ENCODE data around the gene PITX1.

Gene PITX1

DNA sequence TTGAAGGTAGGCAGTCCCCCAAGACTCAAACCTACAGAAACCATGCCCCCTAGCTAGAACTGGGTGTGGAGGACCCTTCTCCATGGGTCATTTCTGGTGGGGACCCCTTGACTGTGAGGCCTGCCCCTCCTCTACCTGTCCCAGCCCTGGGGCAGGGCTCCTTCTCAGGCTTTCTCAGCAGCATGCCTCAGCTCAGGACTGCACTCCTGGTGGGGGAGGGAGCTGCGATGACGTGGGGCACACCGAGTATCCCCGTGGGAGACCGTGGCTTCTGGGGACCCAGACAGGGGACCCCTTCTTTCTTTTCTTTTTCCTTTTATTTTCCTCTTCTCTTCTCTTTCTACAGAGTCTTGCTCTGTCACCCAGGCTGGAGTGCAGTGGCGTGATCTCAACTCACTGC is 27.0 kb upstream of the PITX1 start:
- no peak for DNase-seq

DNA sequence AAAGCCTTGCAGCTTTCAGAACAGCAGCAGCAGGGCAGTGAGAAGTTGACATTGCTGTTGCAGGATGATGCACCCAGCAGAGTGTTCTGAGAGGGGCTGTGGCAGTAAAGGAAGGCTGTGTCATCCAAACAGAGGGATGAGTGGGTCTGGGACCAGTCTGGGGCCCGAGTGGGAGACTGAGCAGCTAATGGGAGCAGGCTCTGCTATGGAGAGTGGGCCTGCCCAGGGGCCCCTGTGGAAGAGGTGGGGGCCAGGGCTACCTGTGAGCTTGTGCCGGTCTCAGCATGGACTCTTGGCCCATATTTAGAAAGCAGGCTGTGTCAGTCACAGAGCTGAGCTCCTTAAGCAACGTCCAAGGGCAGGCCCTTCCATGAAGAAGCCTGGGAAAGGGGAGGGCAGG is 26.0 kb upstream of the PITX1 start:
- no peak for DNase-seq

- no peak for DNase-seq
Observed at GRCh38 chr5:135059000-135059923, 25.2 kb upstream of the PITX1 start.

GRCh38 chr5:135058331-135058732 is 24.3 kb upstream of the PITX1 start:
- no peak for DNase-seq

DNA sequence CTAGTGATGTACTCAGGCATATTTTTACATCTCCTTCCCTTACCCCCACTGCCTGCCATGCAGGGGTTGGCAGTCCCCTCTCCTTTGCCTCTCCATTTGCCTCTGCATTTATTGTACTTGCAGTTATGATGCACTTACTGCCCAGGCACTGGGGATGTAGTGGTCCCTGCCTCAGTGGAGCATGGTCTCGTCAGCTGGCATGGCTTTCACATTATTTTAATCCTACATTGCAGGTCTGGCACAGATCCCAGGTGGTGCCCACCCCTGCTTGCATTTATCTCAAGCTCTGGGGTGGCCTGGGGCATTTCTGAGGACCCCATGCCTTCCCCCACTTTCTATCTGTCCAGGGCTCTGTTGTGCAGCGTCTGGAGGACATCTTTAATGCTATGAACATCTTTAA is 23.2 kb upstream of the PITX1 start:
- no peak for DNase-seq

DNA sequence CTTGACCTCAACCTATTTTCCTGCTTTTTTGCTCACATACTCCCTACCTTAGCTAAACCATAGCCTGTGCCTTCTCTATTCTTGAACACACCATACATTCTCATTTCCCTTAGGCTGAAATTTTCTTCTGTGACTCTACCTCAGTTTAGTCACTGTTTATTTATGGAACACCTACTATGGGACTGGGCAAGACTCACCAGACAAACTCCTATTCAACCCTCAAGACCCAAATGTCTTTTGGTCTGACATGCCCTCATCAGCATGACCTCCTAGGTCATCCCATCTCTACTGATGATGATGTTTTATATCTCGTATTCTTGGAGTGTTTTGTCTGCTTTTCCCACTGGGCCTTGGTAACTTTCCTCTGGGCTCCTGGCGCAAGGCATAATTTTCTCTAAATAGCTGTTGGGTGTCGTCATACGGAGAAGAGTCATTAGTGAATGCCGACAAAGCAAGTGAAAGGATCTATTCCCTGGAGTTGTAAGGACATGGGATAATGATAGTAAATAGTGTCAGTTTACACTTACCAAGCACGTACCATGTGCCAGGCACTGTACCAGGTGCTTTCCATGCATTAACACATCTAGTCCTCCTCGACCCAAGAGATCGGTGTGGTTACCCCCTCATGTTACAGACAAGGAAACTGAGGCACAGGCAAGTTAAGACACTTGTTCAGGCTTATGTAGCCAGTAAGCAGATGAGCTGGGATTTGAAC is 22.4 kb upstream of the PITX1 start:
- DNase-seq = no peak

- DNase-seq = no peak
Observed at GRCh38 chr5:135055396-135055795, 21.4 kb upstream of the PITX1 start.

DNA sequence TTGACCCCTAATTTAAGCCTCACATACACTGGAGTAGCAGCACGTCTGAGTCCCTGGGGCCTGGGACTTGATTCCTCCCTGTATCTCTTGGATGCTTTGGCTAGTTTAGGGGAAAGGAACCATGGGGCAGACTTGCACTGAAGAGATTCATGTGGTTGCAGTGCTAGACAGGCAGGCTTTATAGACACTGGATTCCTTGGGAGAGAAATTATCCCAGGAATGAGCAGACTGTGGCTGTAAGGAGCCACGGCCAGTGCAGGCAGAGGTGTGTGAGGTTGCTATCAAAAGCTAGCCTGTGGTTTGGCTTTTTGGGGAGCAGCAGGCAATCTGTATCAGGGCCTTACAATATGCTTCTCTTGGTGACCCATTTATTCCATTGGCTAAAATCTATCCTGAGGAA is 20.5 kb upstream of the PITX1 start:
- no peak for DNase-seq

- no peak for DNase-seq
Observed at GRCh38 chr5:135053989-135054388, 20.0 kb upstream of the PITX1 start.

DNA sequence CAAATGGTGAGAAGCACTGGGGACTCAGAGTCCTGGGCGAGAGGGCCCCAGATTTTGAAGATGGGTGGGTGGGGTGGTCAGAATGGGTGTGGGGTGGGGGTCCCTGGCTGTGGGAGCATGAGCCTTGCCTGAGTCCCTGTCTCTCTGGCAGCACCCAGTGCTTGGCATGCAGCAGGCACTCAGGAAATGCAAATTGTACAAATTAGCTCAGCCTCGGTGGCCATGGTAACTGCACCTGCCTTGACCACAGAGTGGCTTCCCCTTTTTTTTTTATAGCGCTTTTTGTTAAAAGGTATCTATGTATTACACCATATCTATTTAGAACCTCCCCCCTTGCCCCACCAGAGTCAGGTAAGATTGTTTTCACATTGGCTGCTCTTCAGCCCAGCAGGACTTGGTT is 19.2 kb upstream of the PITX1 start:
- no peak for DNase-seq

DNA sequence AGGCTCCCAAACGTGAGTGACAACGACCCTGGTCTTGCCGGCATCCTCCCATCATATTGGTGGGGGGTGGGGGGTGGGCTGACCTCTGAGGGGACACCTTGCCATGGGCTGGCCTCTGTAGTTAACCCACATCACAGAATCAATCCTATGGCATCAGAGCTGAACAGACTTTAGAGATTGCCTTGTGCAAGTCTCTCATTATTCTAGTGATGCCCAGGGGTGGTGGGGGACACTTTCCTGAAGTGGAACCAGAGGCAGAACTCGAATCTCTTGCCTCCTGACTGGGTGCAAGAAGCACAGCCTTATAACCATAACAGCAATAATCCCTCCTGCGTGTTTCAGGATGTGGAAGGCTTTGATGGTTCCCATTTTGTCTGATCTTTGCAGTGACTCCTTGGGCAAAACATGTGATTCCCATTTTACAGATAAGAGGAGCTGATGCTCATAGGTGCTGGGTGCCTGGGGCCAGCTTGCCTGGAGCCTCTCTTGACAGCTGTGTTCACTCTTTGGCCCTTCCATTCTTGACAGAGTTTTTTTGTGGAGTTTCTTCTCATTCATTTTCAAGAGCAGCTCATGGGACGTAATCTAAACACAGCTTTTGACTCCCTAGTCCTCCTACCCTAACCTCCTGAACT is 18.6 kb upstream of the PITX1 start:
- DNase-seq = no peak

DNA sequence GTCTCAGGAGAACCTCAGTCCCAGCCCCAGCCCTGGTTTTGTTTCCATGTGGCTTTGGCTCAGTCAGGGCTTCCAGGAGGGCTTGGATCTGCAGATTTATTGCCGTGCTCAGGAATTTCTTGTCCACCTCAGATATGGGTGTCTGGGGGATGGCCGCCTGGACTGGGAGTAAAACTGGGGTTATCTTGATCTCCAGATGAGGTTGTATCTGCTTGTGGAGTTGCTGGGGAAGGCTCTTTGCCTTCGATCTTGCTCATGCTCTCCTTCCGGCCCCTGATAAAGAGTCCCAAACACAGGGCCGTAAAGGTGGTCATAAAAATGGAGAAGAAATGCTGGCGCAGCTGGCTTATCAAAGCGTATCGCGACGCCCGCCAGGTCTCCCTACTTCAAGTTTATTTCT is 17.8 kb upstream of the PITX1 start:
- no peak for DNase-seq

- DNase-seq = no peak
Observed at GRCh38 chr5:135051399-135051798, 17.4 kb upstream of the PITX1 start.

GRCh38 chr5:135050244-135050767 is 16.3 kb upstream of the PITX1 start:
- DNase-seq = no peak

DNA sequence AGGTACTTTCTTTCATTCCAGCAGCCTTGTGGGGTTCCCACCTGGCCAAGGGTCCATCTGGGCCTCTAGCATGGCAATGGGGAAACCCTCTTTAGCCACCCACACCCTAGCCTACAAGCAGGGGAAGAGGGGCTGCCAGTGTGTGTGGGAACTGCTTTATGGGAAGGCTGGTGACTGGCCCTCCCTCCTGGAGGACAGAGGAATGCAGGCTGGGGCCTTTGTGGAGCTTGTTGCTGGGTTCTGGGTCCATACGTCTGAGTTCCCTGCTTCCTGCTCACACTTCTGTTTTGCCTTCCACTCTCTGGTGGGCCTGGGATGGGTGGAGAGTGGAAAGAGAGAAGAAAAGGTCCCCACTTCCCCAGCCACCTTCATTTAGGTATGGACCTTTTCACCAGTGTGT is 14.9 kb upstream of the PITX1 start:
- no peak for DNase-seq

- no peak for DNase-seq
Observed at GRCh38 chr5:135048286-135048685, 14.3 kb upstream of the PITX1 start.

GRCh38 chr5:135047347-135047695 is 13.3 kb upstream of the PITX1 start:
- DNase-seq = no peak

- DNase-seq = no peak
Observed at GRCh38 chr5:135046661-135047346, 12.8 kb upstream of the PITX1 start.

- no peak for DNase-seq
Observed at GRCh38 chr5:135045488-135045887, 11.5 kb upstream of the PITX1 start.

GRCh38 chr5:135042595-135042994 is 8.6 kb upstream of the PITX1 start:
- DNase-seq = no peak

DNA sequence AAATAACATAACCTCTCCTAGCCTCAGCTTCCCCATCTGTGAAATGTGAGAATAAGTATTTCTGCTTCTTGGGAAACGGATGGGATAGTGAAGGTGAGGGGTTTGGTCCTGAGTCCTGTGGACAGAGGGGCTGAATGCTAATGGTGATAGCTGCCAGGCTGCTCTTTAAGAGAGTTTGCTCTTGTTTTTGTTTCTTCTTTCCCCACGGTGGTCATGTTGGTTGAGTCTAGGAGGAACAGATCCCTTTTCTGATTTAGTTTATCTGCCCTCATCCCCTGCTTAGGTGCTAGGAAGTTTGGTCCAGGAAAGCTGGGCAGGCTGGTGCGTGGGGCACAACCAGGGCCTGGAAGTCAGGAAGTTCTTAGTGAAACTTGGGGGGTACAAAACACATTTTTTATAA is 7.7 kb upstream of the PITX1 start:
- DNase-seq = no peak

- DNase-seq = no peak
Observed at GRCh38 chr5:135041145-135041587, 7.1 kb upstream of the PITX1 start.
